CD14-positive monocyte (primary cell): ENCODE data around the gene MLF2. TPM values are rescaled to one million over a fixed set of nuclear protein-coding genes. Genes with fewer than 3 reads are reported as not detected.

Experiments
- DNase-seq, 3 donors: peaks; one replicate each; pipeline ENCODE4 v3.0.0-alpha.2; 2011 to 2022
- H2AFZ ChIP-seq: 2 replicates; pipeline ENCODE4 v1.6.0; 2012; ENCODE audit warnings: mild to moderate bottlenecking, low read depth, low read length, inconsistent platforms; ENCODE audit not compliant: insufficient read depth, poor library complexity, severe bottlenecking
- H3K27ac ChIP-seq, 2 donors: 1 replicate in 1 of 2; 2 replicates in 1 of 2; pipeline ENCODE4 v1.5.1; 2012 to 2013; ENCODE audit warnings: low read length in 2 of 2, control low read depth in 1 of 2, inconsistent platforms in 1 of 2, low read depth in 1 of 2, mild to moderate bottlenecking in 1 of 2
- H3K27me3 ChIP-seq, 2 donors: one replicate each; pipeline versions ENCODE4 v1.6.0 to v1.6.1; 2011 to 2013; ENCODE audit warnings: low read length in 2 of 2; ENCODE audit not compliant: control insufficient read depth in 2 of 2, insufficient read depth in 2 of 2
- H3K36me3 ChIP-seq, 2 donors: replicated peaks in 1 of 2; 1 replicate in 1 of 2; 2 replicates in 1 of 2; pipeline versions ENCODE4 v1.5.1 to v1.6.1; 2012 to 2013; ENCODE audit warnings: low read length in 2 of 2, control low read depth in 1 of 2, inconsistent platforms in 1 of 2, mild to moderate bottlenecking in 1 of 2; ENCODE audit not compliant: insufficient read depth in 2 of 2, control insufficient read depth in 1 of 2
- H3K4me1 ChIP-seq, 2 donors: 1 replicate in 1 of 2; 2 replicates in 1 of 2; pipeline versions ENCODE4 v1.5.1 to v1.6.1; 2012 to 2013; ENCODE audit warnings: low read length in 2 of 2, control low read depth in 1 of 2, inconsistent platforms in 1 of 2, mild to moderate bottlenecking in 1 of 2, moderate library complexity in 1 of 2; ENCODE audit not compliant: insufficient read depth in 2 of 2, control insufficient read depth in 1 of 2
- H3K4me2 ChIP-seq: replicated peaks from 2 replicates; pipeline ENCODE3; 2012; ENCODE audit warnings: low read length, moderate library complexity, mild to moderate bottlenecking; ENCODE audit not compliant: poor library complexity, severe bottlenecking; ENCODE audit errors: extremely low read depth
- H3K4me3 ChIP-seq, 3 experiments: fragments of 200-600 bp in 1 of 3; sonication (generic) in 1 of 3; replicated peaks in 1 of 3; 1 replicate in 2 of 3; 2 replicates in 1 of 3; pipeline ENCODE4 v1.5.1; 2011 to 2013; ENCODE audit warnings: low read length in 3 of 3, mild to moderate bottlenecking in 3 of 3, control low read depth in 2 of 3, low read depth in 2 of 3, inconsistent platforms in 1 of 3, moderate library complexity in 1 of 3
- H3K79me2 ChIP-seq: 2 replicates; pipeline ENCODE4 v1.6.0; 2012; ENCODE audit warnings: mild to moderate bottlenecking, control low read depth, inconsistent platforms, low read length, moderate library complexity; ENCODE audit not compliant: insufficient read depth
- H3K9ac ChIP-seq: 2 replicates; pipeline ENCODE4 v1.6.0; 2017; ENCODE audit warnings: low read length, mild to moderate bottlenecking; ENCODE audit not compliant: insufficient read depth, poor library complexity, severe bottlenecking
- H3K9me3 ChIP-seq, 2 donors: replicated peaks in 1 of 2; 1 replicate in 1 of 2; 2 replicates in 1 of 2; pipeline versions ENCODE4 v1.5.1 to v1.6.1; 2012 to 2013; ENCODE audit warnings: low read length in 2 of 2, control low read depth in 1 of 2; ENCODE audit not compliant: control insufficient read depth in 1 of 2, insufficient read depth in 1 of 2
- H4K20me1 ChIP-seq: 2 replicates; pipeline ENCODE4 v1.6.0; 2012; ENCODE audit warnings: mild to moderate bottlenecking, low read length, control low read depth, moderate library complexity; ENCODE audit not compliant: insufficient read depth
- H3K27ac Mint-ChIP-seq, 7 donors: one replicate each; pipeline ENCODE4 v1.8.0; 2020; ENCODE audit warnings: mild to moderate bottlenecking in 7 of 7, mixed read lengths in 7 of 7, moderate library complexity in 6 of 7, inconsistent platforms in 2 of 7
- H3K27me3 Mint-ChIP-seq, 3 donors: one replicate each; pipeline ENCODE4 v1.8.0; 2021 to 2022; ENCODE audit warnings: low read depth in 3 of 3, mild to moderate bottlenecking in 3 of 3, mixed read lengths in 3 of 3, moderate library complexity in 3 of 3, inconsistent platforms in 1 of 3
- H3K36me3 Mint-ChIP-seq, 2 donors: one replicate each; pipeline ENCODE4 v1.8.0; 2020; ENCODE audit warnings: mixed read lengths in 2 of 2, inconsistent platforms in 1 of 2, mild to moderate bottlenecking in 1 of 2
- H3K4me1 Mint-ChIP-seq: one replicate; pipeline ENCODE4 v1.8.0; 2020; ENCODE audit warnings: mild to moderate bottlenecking, mixed read lengths
- H3K4me3 Mint-ChIP-seq, 2 donors: one replicate each; pipeline ENCODE4 v1.8.0; 2020; ENCODE audit warnings: mild to moderate bottlenecking in 2 of 2, mixed read lengths in 2 of 2, moderate library complexity in 1 of 2
- H3K9me3 Mint-ChIP-seq, 7 donors: one replicate each; pipeline ENCODE4 v1.8.0; 2020 to 2022; ENCODE audit warnings: mixed read lengths in 7 of 7, mild to moderate bottlenecking in 6 of 7, moderate library complexity in 6 of 7, inconsistent platforms in 2 of 7
- CTCF ChIP-seq: fragments of 200-600 bp; IDR thresholded peaks from one replicate; pipeline ENCODE4 v1.8.0; 2022; ENCODE audit warnings: antibody characterized with exemption, mild to moderate bottlenecking
- WGBS: methylation state at CpG from one replicate; pipeline ENCODE4 v1.1.5; 2013; ENCODE audit warnings: missing lambda C conversion rate; ENCODE audit not compliant: insufficient coverage; 5-methylcytosine and 5-hydroxymethylcytosine counted together
- intact Hi-C, 2 donors: fragments of 100-400 bp; cut with micrococcal nuclease; formaldehyde crosslinking; loops; one replicate each; pipeline versions ENCODE4 v1.15.0 to v1.15.1; 2023
- polyA plus RNA-seq, 3 donors: library from polyadenylated mRNA; depleted of rRNA in 1 of 3; unstranded in 2 of 3; stranded (reverse) in 1 of 3; fragments of 300-500 nt in 2 of 3; fragments of >200 nt in 1 of 3; fragmentation: Illumina TruSeq in 2 of 3; gene quantifications; 1 replicate in 2 of 3; 2 replicates in 1 of 3; pipeline ENCODE4 v1.2.3, GENCODE V29; 2012 to 2021

Gene MLF2
- polyA plus RNA-seq, 3 donors = 113 to 211 (median 140) TPM

DNA sequence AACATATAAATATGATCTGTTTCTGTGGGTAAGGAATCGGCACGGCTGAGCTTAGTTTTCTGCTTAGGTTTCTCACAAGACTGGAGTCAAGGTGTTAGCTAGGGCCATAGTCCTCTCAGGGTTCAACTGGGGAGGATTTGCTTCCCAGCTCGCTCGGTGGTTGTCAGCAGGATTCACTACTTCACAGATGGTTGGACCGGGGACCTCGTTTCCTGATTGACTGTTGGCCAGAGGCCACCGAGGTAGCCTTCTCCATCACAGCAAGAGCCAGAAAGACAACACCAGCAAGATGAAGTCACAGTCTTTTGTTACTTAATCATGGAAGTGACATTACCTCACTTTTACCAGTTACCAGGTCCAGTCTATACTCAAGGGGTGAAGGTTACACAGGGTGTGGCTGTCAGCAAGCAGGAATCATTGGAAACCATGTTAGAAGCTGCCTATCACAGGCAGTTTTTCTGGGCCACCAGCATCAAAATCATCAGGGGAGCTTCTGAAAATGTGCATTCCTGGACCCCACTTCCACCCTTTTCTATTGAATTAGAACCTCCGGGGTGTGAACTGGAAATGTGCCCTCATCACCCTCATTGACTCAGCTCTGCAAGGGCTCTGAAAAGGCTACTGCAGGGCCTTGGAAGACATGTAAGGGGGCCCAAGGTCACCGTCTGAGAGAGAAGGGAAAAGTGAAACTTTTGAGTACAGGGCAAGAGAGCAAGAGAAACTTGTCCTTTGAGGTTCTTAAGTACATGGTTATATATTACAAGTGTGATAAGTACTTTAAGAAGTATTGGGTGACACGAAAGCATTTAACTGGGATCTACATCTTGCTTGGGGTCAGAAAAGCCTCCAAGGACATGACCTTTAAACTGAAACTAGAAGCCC is 18.2 kb downstream of the MLF2 start:
- Histone ChIP-seq H4K20me1 (no peaks in the 10 kb centered on the region), H3K4me1 (no peaks in the 10 kb centered on the region), H3K4me3 (no peak overlapping the region), H3K27ac (no peak overlapping the region), H3K9me3 (no peaks in the 10 kb centered on the region), H3K36me3 (peaks cover 39 to 57% of the 10 kb centered on the region in 2 donors), H3K9ac (no peak overlapping the region), H3K27me3 (no peaks in the 10 kb centered on the region), H3K79me2 (no peaks in the 10 kb centered on the region), H2AFZ (no peak overlapping the region), H3K4me2 (no peak overlapping the region)
- no peak for TF ChIP-seq CTCF
- Mint-ChIP-seq H3K36me3 (peaks cover 41 to 72% of the 10 kb centered on the region in 2 donors), H3K4me1 (peaks cover 4% of the 10 kb centered on the region), H3K27me3 (peaks cover 0 to 2% (median 2%) of the 10 kb centered on the region in 3 donors), H3K4me3 (no peak overlapping the region), H3K27ac (peak overlapping the region in 4 of 7 donors; percentile 1 to 73 (median 56)), H3K9me3 (no peaks in the 10 kb centered on the region)
- 94% methylated on average over 7 of the region's 10 CpGs for WGBS
- DNase-seq = no peak
- intact Hi-C loops = loop anchor here (1.0 to 5.0 kb wide), 3 partner anchors 43 to 93 kb away; partner anchors contain the start of gene P3H3 (in 1 of the 2)

GRCh38 chr12:6730169-6730568 is 22.8 kb downstream of the MLF2 start:
- H3K27me3 ChIP-seq = no peaks in the 10 kb centered on the region
- no peaks in the 10 kb centered on the region for H3K4me1 ChIP-seq
- no peak overlapping the region for H3K9ac ChIP-seq
- Mint-ChIP-seq H3K9me3 (no peaks in the 10 kb centered on the region), H3K27me3 (peaks cover 0 to 2% (median 0%) of the 10 kb centered on the region in 3 donors), H3K4me3 (no peak overlapping the region), H3K27ac (peak overlapping the region in 1 of 7 donors; percentile 37), H3K4me1 (no peaks in the 10 kb centered on the region), H3K36me3 (peaks cover 66 to 94% of the 10 kb centered on the region in 2 donors)
- H2AFZ ChIP-seq = no peak overlapping the region
- intact Hi-C loops = no loop called here
- DNase-seq = no peak
- H3K9me3 ChIP-seq = no peaks in the 10 kb centered on the region
- no peaks in the 10 kb centered on the region for H4K20me1 ChIP-seq
- 95% methylated on average over 6 of the region's 8 CpGs for WGBS
- no peak overlapping the region for H3K4me2 ChIP-seq
- peaks cover 64 to 85% of the 10 kb centered on the region in 2 donors for H3K36me3 ChIP-seq
- no peak overlapping the region for H3K27ac ChIP-seq
- no peak for TF ChIP-seq CTCF
- H3K79me2 ChIP-seq = peaks cover 10% of the 10 kb centered on the region
- no peak overlapping the region for H3K4me3 ChIP-seq
